HFF-Myc (cell line): ENCODE measurements around the gene INTS14.

Experiments used
- DNase-seq: peaks from one replicate; pipeline ENCODE4 v3.0.0-alpha.2; 2011; ENCODE audit warnings: low read depth; ENCODE audit errors: extremely low read depth
- H3K4me3 ChIP-seq: replicated peaks from 2 replicates; pipeline ENCODE4 v1.5.1; 2011; ENCODE audit warnings: low read depth, mild to moderate bottlenecking, control low read depth, low read length
- CTCF ChIP-seq: IDR thresholded peaks from 2 replicates; pipeline ENCODE4 v1.5.1; 2012; ENCODE audit warnings: mild to moderate bottlenecking, low read depth, low read length, control low read depth; ENCODE audit errors: missing control alignments

The INTS14 gene

GRCh38 chr15:65529762-65530317 lies 81.1 kb downstream of the INTS14 start:
- DNase-seq, result no peak
- H3K4me3 ChIP-seq, result peak overlapping the region; percentile 86
- no peak for TF ChIP-seq CTCF
